Glutamatergic neuron (in vitro differentiated cells): ENCODE results near the gene GMDS. TPM values are rescaled to one million over a fixed set of nuclear protein-coding genes. Genes with fewer than 3 reads are reported as not detected.

Source experiments
- DNase-seq: peaks from one replicate; pipeline ENCODE4 v3.0.0; 2022
- H3K27ac Mint-ChIP-seq: one replicate; pipeline ENCODE4 v1.8.0; 2020; ENCODE audit warnings: mild to moderate bottlenecking, mixed read lengths, inconsistent platforms; ENCODE audit not compliant: unreplicated experiment
- H3K27me3 Mint-ChIP-seq: one replicate; pipeline ENCODE4 v1.8.0; 2020; ENCODE audit warnings: mild to moderate bottlenecking, moderate library complexity, mixed read lengths, inconsistent platforms; ENCODE audit not compliant: unreplicated experiment
- H3K36me3 Mint-ChIP-seq: one replicate; pipeline ENCODE4 v1.8.0; 2020; ENCODE audit warnings: mild to moderate bottlenecking, mixed read lengths, inconsistent platforms; ENCODE audit not compliant: unreplicated experiment
- H3K4me1 Mint-ChIP-seq: one replicate; pipeline ENCODE4 v1.8.0; 2020; ENCODE audit warnings: mild to moderate bottlenecking, low read depth, mixed read lengths, inconsistent platforms; ENCODE audit not compliant: unreplicated experiment
- H3K4me3 Mint-ChIP-seq: one replicate; pipeline ENCODE4 v1.8.0; 2020; ENCODE audit warnings: mild to moderate bottlenecking, mixed read lengths, inconsistent platforms; ENCODE audit not compliant: unreplicated experiment
- H3K9me3 Mint-ChIP-seq: one replicate; pipeline ENCODE4 v1.8.0; 2020; ENCODE audit warnings: mild to moderate bottlenecking, moderate library complexity, mixed read lengths, inconsistent platforms; ENCODE audit not compliant: unreplicated experiment
- total RNA-seq: library from RNA; stranded (reverse); fragmentation: NEBNext Ultra II Directional; extraction: Animal tissue kit (Norgen Biotek cat#: 25700); gene quantifications from one replicate; pipeline ENCODE4 v1.2.1, GENCODE V29; 2021; ENCODE audit not compliant: unreplicated experiment
- TF ChIP-seq, protein P1 (sequence below): fragments of 200-600 bp; sonication (generic); IDR thresholded peaks from one replicate; pipeline ENCODE4 v1.5.0; 2021; ENCODE audit not compliant: partially characterized antibody, unreplicated experiment

The GMDS gene
- total RNA-seq, 1 donor from 2014 or later, result 8.9 TPM

DNA sequence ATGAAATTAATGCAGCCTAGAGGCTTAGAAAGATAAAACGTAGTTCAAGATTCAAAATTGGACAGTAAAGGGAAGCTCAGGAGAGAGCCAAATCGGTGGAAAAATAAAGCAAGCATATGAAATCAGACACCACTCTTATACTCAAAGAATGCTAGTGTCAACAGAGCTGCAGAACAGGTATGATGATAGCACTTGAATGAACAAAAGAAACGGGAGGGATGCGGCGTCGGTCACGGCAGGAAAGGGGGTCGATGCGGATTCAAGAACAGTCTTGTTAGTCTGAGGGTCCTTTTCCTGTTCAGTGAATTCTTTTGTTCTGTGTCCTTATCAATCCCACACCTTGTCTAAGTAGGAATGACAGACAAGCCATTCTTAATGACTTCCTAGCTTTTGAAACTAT lies 521.3 kb downstream of the GMDS start:
- no peak for DNase-seq
- Mint-ChIP-seq H3K27ac (no peak overlapping the region), H3K4me3 (no peak overlapping the region), H3K27me3 (no peaks in the 10 kb centered on the region), H3K9me3 (peaks cover 1% of the 10 kb centered on the region), H3K4me1 (peaks cover 15% of the 10 kb centered on the region), H3K36me3 (no peaks in the 10 kb centered on the region)
- TF ChIP-seq, protein P1, sequence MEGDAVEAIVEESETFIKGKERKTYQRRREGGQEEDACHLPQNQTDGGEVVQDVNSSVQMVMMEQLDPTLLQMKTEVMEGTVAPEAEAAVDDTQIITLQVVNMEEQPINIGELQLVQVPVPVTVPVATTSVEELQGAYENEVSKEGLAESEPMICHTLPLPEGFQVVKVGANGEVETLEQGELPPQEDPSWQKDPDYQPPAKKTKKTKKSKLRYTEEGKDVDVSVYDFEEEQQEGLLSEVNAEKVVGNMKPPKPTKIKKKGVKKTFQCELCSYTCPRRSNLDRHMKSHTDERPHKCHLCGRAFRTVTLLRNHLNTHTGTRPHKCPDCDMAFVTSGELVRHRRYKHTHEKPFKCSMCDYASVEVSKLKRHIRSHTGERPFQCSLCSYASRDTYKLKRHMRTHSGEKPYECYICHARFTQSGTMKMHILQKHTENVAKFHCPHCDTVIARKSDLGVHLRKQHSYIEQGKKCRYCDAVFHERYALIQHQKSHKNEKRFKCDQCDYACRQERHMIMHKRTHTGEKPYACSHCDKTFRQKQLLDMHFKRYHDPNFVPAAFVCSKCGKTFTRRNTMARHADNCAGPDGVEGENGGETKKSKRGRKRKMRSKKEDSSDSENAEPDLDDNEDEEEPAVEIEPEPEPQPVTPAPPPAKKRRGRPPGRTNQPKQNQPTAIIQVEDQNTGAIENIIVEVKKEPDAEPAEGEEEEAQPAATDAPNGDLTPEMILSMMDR, result no peak

DNA sequence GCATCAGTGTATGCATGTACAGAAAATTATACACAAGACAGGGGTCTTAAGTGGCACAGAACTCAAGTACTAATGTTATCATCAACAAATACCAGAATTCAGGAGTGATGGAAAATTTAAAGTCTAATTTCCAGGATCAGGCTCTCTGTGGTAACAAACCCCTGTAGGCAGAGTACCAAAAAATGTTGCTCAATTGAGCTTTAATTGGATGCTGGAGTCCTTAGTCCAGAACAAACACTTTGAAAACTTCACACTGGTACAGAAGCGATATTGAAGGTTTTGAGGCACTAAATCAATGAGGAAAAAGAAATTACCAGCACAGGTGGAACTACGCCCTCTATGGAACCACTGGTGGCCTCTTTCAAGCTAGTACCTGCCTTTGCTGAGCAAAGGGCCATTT lies 522.6 kb downstream of the GMDS start:
- Mint-ChIP-seq H3K27me3 (no peaks in the 10 kb centered on the region), H3K36me3 (no peaks in the 10 kb centered on the region), H3K4me3 (no peak overlapping the region), H3K27ac (no peak overlapping the region), H3K9me3 (peaks cover 1% of the 10 kb centered on the region), H3K4me1 (peaks cover 15% of the 10 kb centered on the region)
- DNase-seq, result no peak
- TF ChIP-seq, protein P1, result no peak

DNA sequence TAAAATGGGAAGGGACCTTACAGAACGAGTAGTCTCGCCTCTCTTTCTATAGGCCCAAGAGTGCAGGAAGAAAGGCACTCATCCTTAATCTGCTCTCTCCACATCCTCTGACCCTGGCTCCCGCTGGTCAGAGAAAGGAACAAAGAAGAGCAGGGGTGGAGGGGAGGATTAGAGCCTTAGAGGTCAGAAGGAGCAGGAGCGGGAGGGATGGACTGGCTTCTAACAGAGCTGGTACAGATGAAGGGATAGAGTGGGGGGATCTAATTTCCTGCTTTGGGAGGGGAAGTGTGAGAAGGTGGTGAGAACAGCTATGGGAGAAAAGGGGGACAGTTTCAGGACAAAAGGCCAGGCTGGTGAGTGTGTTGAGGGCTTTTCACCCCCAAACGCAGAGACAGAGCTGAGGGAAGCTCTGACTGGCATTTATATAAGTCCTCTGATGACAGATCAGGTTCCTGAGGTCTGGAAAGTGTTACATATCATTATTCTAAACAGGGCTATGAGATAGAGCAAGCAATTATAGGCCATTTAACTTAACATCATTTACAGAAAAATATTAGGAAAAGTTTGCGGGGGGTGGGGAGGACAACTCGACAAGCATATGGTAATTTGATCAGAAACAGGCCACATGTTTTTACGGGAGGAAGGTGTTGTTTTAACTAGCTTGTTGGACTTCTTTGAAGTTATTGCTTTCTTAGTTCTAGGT lies 524.6 kb downstream of the GMDS start:
- peaks cover 17% of the 10 kb centered on the region for H3K4me1 Mint-ChIP-seq
- TF ChIP-seq, protein P1, result no peak
- H3K27me3 Mint-ChIP-seq, result no peaks in the 10 kb centered on the region
- peak overlapping the region; percentile 4 for H3K27ac Mint-ChIP-seq
- H3K4me3 Mint-ChIP-seq, result no peak overlapping the region
- no peak for DNase-seq
- peaks cover 1% of the 10 kb centered on the region for H3K9me3 Mint-ChIP-seq
- H3K36me3 Mint-ChIP-seq, result no peaks in the 10 kb centered on the region

DNA sequence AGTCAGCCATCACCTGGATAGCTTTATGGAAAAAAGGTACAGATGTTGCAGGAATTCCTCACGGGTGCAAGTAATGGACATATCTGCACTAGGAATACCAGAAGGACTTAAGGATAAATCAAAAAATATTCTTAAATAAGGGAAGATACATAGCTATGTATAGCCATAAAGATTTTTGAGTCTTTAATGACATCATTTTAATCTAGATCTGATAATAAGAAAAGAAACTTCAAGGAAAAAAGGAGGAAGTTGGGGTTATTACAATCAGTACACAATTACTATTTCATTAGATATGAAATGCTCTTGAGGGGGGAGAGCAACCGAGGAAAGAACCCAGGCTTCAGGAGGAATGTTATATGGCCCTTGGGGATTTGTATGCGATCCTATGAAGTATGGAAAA lies 525.5 kb downstream of the GMDS start:
- Mint-ChIP-seq H3K27me3 (no peaks in the 10 kb centered on the region), H3K4me1 (peaks cover 17% of the 10 kb centered on the region), H3K36me3 (no peaks in the 10 kb centered on the region), H3K9me3 (peaks cover 1% of the 10 kb centered on the region), H3K27ac (no peak overlapping the region), H3K4me3 (no peak overlapping the region)
- no peak for DNase-seq
- TF ChIP-seq, protein P1, result no peak

DNA sequence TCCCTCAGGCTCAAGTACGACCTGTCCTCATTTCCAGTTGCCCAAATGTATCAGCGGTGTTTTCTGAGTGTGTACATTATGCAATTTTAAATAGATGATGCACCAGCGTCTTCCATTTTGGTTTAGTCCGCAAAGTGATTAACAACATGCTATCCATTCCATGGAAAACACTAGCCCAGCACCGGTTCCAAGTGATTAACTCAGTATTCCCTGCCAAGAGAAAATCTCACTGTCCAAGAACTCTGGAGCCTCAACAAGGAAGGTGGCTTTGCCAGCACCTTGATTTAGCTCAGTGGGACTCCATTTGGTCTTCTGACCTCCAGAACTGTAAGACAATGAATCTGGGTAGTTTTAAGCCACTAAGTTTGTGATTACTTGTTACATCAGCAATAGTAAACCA lies 528.5 kb downstream of the GMDS start:
- Mint-ChIP-seq H3K9me3 (no peaks in the 10 kb centered on the region), H3K4me1 (peaks cover 13% of the 10 kb centered on the region), H3K27ac (no peak overlapping the region), H3K36me3 (no peaks in the 10 kb centered on the region), H3K4me3 (no peak overlapping the region), H3K27me3 (no peaks in the 10 kb centered on the region)
- TF ChIP-seq, protein P1, result no peak
- no peak for DNase-seq
